ENCODE data around the gene DHCR24.

DNA sequence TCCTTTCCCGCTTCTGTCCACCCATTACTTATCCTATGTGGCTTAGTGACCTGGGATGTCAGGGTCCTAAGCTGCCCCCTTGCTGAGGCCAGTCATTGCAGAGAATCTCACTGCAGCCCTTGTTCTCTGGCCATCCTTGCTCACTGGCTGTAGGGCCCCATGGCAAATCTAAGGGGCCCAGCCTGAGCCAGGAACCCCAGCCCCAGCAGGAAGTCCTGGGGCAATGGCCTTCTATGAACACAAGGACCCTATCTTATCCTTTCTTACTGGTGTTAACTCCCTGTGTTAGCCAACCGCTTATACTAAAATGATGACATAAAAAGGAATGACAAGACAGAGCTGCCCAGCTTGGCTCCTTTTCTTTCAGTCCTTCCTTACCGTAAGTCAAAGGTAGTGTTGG is 29.9 kb downstream of the DHCR24 start:
- no peak for TF ChIP-seq POLR2A (IDR thresholded peaks at IDR 0.05)
- TF ChIP-seq, protein P1, sequence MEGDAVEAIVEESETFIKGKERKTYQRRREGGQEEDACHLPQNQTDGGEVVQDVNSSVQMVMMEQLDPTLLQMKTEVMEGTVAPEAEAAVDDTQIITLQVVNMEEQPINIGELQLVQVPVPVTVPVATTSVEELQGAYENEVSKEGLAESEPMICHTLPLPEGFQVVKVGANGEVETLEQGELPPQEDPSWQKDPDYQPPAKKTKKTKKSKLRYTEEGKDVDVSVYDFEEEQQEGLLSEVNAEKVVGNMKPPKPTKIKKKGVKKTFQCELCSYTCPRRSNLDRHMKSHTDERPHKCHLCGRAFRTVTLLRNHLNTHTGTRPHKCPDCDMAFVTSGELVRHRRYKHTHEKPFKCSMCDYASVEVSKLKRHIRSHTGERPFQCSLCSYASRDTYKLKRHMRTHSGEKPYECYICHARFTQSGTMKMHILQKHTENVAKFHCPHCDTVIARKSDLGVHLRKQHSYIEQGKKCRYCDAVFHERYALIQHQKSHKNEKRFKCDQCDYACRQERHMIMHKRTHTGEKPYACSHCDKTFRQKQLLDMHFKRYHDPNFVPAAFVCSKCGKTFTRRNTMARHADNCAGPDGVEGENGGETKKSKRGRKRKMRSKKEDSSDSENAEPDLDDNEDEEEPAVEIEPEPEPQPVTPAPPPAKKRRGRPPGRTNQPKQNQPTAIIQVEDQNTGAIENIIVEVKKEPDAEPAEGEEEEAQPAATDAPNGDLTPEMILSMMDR (IDR thresholded peaks at IDR 0.05), result no peak
- no peak for TF ChIP-seq EP300 (IDR thresholded peaks at IDR 0.05)
